HG02970 (cell line): ENCODE measurements around the gene TXN.
"Not testable (repeated sequence)": the region's sequence is repeated elsewhere in the genome, so short reads cannot be mapped to it uniquely, and the experiment has no call there.

Experiments used
- ATAC-seq: cut with Tn5 transposase; IDR thresholded peaks from one replicate; pipeline ENCODE4 v1.9.1; 2021; ENCODE audit warnings: mild to moderate bottlenecking, moderate library complexity, moderate number of reproducible peaks; ENCODE audit not compliant: unreplicated experiment, low FRiP score

The TXN gene

GRCh38 chr9:110257956-110258355 is 1.6 kb upstream of the TXN start:
- no peak for ATAC-seq

DNA sequence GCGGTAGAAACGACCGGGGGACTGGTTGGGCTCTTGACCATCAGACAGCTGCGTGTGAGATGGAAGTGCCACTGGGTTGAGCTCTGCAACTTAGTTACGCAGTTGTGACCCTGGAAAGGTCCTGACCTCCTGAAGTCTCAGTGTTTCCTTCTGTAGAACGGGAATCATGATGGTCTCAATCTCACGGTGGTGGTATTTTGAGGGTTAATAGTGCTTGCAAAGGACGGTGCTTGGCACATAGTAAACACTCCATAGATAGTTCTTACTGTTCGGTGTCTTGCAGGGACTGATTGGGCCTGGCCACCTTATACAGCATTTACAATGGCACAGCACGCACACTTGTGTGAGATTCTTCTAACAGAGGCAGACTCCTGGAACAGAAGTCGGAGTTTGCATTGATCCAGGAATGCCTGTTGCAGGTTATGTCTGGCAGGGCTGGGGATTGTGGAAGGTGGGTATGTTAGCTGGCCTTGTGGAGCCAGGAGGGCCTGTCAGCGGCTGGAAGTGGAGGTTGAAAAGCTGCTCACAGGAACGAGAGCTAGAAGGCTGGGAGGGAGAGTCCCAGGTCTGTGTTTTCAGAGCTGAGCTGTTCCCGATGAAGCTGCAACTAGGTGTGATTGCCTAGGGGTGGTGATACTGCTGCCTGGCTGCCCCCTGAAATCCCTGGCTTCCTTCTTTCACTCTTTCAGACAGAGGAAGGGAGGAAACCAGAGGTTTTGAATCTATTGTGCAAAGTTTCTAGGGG is 962 bp upstream of the TXN start:
- ATAC-seq: peak; percentile 0

- peak; percentile 14 for ATAC-seq
Measured at GRCh38 chr9:110255463-110256379, 586 bp downstream of the TXN start.

DNA sequence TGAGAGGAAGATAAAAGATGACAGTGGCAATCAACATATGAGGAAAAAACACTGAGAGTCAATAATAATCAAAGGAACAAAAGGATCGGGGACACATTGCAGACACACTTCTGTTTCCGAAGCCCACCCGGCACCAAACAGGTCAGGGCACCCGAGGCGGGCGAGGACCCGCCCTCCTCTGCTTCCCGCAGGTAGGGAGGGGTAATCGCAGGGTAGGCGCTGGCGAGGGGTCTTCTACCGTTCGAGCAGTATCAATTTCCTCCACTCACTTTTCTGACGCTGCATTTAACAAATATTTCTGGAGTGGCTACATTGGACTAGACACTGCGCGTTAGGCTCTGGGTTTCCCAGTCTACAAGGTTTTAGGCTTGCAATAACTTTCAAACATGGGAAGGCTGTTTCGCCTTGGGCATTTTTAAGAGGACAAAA is 1.3 kb downstream of the TXN start:
- ATAC-seq: no peak

GRCh38 chr9:110254500-110254899 is 1.8 kb downstream of the TXN start:
- no peak for ATAC-seq

DNA sequence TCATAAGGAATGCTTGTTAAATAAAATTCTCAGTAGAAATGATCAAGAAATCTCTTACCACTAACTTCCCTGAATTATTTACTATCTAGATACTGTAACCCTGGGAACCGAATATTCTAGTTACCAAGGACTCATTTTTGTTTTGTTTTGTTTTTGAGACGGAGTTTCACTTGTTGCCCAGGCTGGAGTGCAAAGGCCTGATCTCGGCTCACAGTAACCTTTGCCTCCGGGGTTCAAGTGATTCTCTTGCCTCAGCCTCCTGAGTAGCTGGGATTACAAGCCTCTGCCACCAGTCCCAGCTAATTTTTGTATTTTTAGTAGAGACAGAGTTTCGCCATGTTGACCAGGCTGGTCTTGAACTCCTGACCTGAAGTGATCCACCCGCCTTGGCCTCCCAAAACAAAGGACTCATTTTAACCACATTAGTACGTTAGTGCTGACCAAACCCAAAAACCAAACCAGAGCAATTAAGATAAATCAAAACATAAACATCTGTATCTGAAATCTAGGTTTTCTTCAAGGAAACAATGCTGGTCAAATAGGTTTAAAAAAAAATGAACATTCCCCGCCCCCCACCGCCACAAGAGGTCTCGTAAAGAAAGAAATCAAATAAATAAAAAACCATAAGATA is 3.7 kb downstream of the TXN start:
- ATAC-seq: no peak

GRCh38 chr9:110251770-110252169 is 4.5 kb downstream of the TXN start:
- not testable (repeated sequence) for ATAC-seq

DNA sequence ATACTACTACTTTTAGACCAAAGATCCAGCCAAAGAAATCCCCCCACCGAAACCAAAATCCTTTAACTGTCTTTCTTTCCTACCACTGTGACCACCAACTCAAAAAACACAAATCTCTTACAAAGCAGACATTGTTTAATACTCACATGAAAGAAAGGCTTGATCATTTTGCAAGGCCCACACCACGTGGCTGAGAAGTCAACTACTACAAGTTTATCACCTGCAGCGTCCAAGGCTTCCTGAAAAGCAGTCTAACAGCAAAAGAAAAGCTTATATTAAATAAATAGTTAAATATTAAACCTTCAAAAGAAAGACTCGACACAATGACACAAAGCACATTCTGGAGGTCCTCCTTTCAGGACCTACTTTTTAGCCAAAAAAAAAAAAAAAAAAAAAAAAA is 5.1 kb downstream of the TXN start:
- ATAC-seq: no peak

- ATAC-seq: no peak
Measured at GRCh38 chr9:110249603-110250002, 6.7 kb downstream of the TXN start.

GRCh38 chr9:110248361-110248760 is 7.9 kb downstream of the TXN start:
- no peak for ATAC-seq

- no peak for ATAC-seq
Measured at GRCh38 chr9:110246214-110246613, 10.1 kb downstream of the TXN start.

- ATAC-seq: no peak
Measured at GRCh38 chr9:110244616-110245015, 11.7 kb downstream of the TXN start.

DNA sequence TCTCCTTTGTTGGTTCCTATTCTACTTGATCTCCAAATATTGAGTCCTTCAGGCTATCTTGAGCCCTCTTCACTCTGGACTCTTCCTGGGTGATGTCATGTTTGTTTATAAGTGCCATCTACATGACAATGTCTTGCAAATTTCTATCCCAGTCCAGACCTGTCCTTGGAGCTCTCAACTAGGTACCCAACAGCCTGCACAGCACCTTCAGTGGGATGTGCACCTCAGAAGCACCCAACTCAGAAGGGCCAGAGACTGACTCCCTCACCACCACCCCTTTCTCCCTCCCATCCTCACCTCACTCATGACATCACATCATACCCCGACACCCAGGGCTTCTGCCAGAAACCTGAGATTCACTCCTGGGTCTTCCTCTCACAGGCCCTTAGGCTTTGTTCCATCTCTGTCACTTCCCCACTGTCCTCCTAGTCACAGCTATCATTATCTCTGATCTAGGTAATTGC is 14.4 kb downstream of the TXN start:
- ATAC-seq: no peak

- no peak for ATAC-seq
Measured at GRCh38 chr9:110241260-110241857, 14.9 kb downstream of the TXN start.

GRCh38 chr9:110240198-110240597 is 16.1 kb downstream of the TXN start:
- no peak for ATAC-seq

DNA sequence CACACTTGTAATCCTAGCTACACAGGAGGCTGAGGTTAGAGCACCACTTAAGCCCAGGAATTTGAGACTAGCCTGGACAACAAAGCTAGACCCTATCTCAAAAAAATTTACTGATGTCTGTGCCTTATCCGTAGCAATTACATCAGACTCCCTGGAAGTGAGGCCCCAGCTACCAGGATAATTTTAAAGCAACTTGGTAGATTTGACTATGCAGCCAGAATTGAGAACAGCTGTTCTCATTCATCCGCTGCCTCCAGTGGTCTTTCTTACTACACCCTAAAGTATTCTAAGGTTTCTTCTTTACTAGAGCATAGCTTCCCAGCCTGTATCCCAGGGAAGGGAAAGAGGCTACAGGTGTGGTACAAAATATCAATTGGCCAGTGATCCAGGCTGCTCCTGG is 28.0 kb downstream of the TXN start:
- no peak for ATAC-seq

GRCh38 chr9:110224583-110224982 is 31.7 kb downstream of the TXN start:
- no peak for ATAC-seq

DNA sequence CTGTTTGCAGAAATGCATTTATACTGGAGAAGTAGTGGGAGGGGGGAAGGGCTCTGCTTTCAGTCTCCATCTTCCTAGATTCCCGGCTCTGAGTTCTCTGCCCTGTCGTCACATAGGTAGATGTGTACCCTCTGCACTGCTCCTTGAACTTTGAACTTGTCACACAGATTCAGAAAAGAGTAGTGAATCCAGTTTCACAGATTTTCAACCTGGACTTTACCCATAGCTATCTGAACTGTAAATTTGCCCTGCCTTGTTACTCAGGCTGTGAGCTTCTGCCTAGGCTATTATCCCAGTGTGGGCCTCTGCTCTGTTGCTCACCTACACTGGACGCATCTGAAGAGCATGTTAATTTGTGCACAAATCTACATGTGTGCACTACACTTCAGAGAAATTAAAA is 35.5 kb downstream of the TXN start:
- no peak for ATAC-seq

DNA sequence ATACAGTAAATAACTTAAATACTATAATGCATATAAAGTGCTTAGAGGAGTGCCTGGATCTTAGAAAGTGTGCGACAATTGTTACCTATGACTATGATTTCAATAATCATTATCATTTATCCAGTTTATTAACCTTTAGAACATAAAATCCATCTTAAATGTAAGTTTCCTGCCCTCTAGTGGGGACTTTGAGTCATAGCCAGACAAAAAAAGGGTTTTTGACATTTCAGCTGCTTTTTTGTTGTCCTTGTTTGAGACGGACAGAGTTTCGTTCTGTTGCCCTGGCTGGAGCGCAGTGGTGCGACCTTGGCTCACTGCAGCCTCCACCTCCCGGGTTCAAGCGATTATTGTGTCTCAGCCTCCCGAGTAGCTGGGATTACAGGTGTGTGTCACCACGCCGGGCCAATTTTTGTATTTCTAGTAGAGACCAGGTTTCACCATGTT is 38.6 kb downstream of the TXN start:
- ATAC-seq: no peak

GRCh38 chr9:110214586-110215355 is 41.5 kb downstream of the TXN start:
- ATAC-seq: no peak
